Measurements from ENCODE around the gene ETS1. TPM values are rescaled to one million over a fixed set of nuclear protein-coding genes. Genes with fewer than 3 reads are reported as not detected.

The ETS1 gene
- total RNA-seq, 4 donors from 2014 or later = 23.6 to 56.7 (median 29.2) TPM

GRCh38 chr11:128503245-128503991, 83.9 kb downstream of the ETS1 start:
- DNase-seq = no peak
- TF ChIP-seq EP300 (IDR thresholded peaks at IDR 0.05; ENCODE audit: low read depth) = no peak
- TF ChIP-seq, protein P1, sequence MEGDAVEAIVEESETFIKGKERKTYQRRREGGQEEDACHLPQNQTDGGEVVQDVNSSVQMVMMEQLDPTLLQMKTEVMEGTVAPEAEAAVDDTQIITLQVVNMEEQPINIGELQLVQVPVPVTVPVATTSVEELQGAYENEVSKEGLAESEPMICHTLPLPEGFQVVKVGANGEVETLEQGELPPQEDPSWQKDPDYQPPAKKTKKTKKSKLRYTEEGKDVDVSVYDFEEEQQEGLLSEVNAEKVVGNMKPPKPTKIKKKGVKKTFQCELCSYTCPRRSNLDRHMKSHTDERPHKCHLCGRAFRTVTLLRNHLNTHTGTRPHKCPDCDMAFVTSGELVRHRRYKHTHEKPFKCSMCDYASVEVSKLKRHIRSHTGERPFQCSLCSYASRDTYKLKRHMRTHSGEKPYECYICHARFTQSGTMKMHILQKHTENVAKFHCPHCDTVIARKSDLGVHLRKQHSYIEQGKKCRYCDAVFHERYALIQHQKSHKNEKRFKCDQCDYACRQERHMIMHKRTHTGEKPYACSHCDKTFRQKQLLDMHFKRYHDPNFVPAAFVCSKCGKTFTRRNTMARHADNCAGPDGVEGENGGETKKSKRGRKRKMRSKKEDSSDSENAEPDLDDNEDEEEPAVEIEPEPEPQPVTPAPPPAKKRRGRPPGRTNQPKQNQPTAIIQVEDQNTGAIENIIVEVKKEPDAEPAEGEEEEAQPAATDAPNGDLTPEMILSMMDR (IDR thresholded peaks at IDR 0.05) = no peak
- TF ChIP-seq POLR2AphosphoS5 (IDR thresholded peaks at IDR 0.05) = no peak
- no peak for TF ChIP-seq POLR2A (IDR thresholded peaks at IDR 0.05)
- H3K27ac ChIP-seq = peak overlapping the region; percentile 91 to 94 (median 92)
- H3K36me3 ChIP-seq = no peaks in the 10 kb centered on the region
- H3K4me3 ChIP-seq = no peak overlapping the region
- H3K9me3 ChIP-seq = no peaks in the 10 kb centered on the region
- 53 to 69% methylated on average over 4 to 8 of the region's 8 CpGs for WGBS, 2 donors (ENCODE audit: low coverage in 1 of 2)
- H3K4me1 ChIP-seq = peaks cover 38 to 99% (median 78%) of the 10 kb centered on the region in 4 donors
- in situ Hi-C loops (cut with MboI; ENCODE audit: low pct_ligation_motif_present in 1 of 4, low pct_unique_long_range_greater_than_20kb in 1 of 4, low sequenced_read_pairs in 3 of 4) (loop anchor here in 1 of 4 donors (25.0 kb wide), 1 partner anchor 216 kb away; no protein-coding TSS in a partner anchor), intact Hi-C loops (cut with DNase I; ENCODE audit: low total_unique reads) (no loop called here)
- H3K27me3 ChIP-seq = no peaks in the 10 kb centered on the region

GRCh38 chr11:128502726-128503125, 84.6 kb downstream of the ETS1 start:
- H3K4me3 ChIP-seq = no peak overlapping the region
- TF ChIP-seq, protein P1 (IDR thresholded peaks at IDR 0.05) = no peak
- no peaks in the 10 kb centered on the region for H3K27me3 ChIP-seq
- H3K36me3 ChIP-seq = no peaks in the 10 kb centered on the region
- intact Hi-C loops (cut with DNase I; ENCODE audit: low total_unique reads) (no loop called here), in situ Hi-C loops (cut with MboI; ENCODE audit: low pct_ligation_motif_present in 1 of 4, low pct_unique_long_range_greater_than_20kb in 1 of 4, low sequenced_read_pairs in 3 of 4) (loop anchor here in 1 of 4 donors (25.0 kb wide), 1 partner anchor 215 kb away; no protein-coding TSS in a partner anchor)
- no peak for DNase-seq
- no peaks in the 10 kb centered on the region for H3K9me3 ChIP-seq
- peaks cover 31 to 99% (median 72%) of the 10 kb centered on the region in 4 donors for H3K4me1 ChIP-seq
- peak overlapping the region; percentile 91 to 94 (median 92) for H3K27ac ChIP-seq
- 22 to 39% methylated on average over 4 of the region's 4 CpGs for WGBS, 2 donors (ENCODE audit: low coverage in 1 of 2)

- intact Hi-C loops (cut with DNase I; ENCODE audit: low total_unique reads) = no loop called here
- H3K27ac ChIP-seq = peak overlapping the region; percentile 91 to 94 (median 92)
- H3K36me3 ChIP-seq = no peaks in the 10 kb centered on the region
- in situ Hi-C loops (cut with MboI; ENCODE audit: low pct_ligation_motif_present in 1 of 4, low pct_unique_long_range_greater_than_20kb in 1 of 4, low sequenced_read_pairs in 3 of 4) = loop anchor here in 1 of 4 donors (25.0 kb wide), 1 partner anchor 215 kb away; no protein-coding TSS in a partner anchor
- H3K9me3 ChIP-seq = no peaks in the 10 kb centered on the region
- H3K4me3 ChIP-seq = no peak overlapping the region
- 17 to 44% methylated on average over 5 of the region's 5 CpGs for WGBS, 2 donors (ENCODE audit: low coverage in 1 of 2)
- peaks cover 29 to 99% (median 73%) of the 10 kb centered on the region in 4 donors for H3K4me1 ChIP-seq
- DNase-seq = no peak
- no peaks in the 10 kb centered on the region for H3K27me3 ChIP-seq
- TF ChIP-seq POLR2AphosphoS5 (IDR thresholded peaks at IDR 0.05) = peak in 1 of 3 donors; percentile 23
- TF ChIP-seq, protein P1 (IDR thresholded peaks at IDR 0.05) = no peak
- TF ChIP-seq POLR2A (IDR thresholded peaks at IDR 0.05) = peak; percentile 30
These were observed 85.5 kb downstream of the ETS1 start for GRCh38 chr11:128501632-128502549.

- WGBS, 2 donors (ENCODE audit: low coverage in 1 of 2) = 76 to 78% methylated on average over 4 of the region's 4 CpGs
- no peaks in the 10 kb centered on the region for H3K9me3 ChIP-seq
- H3K27ac ChIP-seq = peak overlapping the region; percentile 91 to 94 (median 92)
- intact Hi-C loops (cut with DNase I; ENCODE audit: low total_unique reads) (no loop called here), in situ Hi-C loops (cut with MboI; ENCODE audit: low pct_ligation_motif_present in 1 of 4, low pct_unique_long_range_greater_than_20kb in 1 of 4, low sequenced_read_pairs in 3 of 4) (loop anchor here in 1 of 4 donors (25.0 kb wide), 1 partner anchor 214 kb away; no protein-coding TSS in a partner anchor)
- DNase-seq = no peak
- H3K36me3 ChIP-seq = no peaks in the 10 kb centered on the region
- TF ChIP-seq POLR2A (IDR thresholded peaks at IDR 0.05) (no peak), POLR2AphosphoS5 (IDR thresholded peaks at IDR 0.05) (no peak), EP300 (IDR thresholded peaks at IDR 0.05; ENCODE audit: low read depth) (no peak)
- TF ChIP-seq, protein P1 (IDR thresholded peaks at IDR 0.05) = no peak
- peaks cover 32 to 99% (median 73%) of the 10 kb centered on the region in 4 donors for H3K4me1 ChIP-seq
- no peak overlapping the region for H3K4me3 ChIP-seq
- H3K27me3 ChIP-seq = no peaks in the 10 kb centered on the region
These were observed 86.3 kb downstream of the ETS1 start for GRCh38 chr11:128501008-128501407.

All from transverse colon (tissue), 4 donors.